ENCODE measurements around the gene MSH3. TPM values are rescaled to one million over a fixed set of nuclear protein-coding genes. Genes with fewer than 3 reads are reported as not detected.

MSH3 gene
- polyA plus RNA-seq, 2 of the 4 experiments (the other 2 are of a cell fraction) = 9.3 to 13.1 TPM

DNA sequence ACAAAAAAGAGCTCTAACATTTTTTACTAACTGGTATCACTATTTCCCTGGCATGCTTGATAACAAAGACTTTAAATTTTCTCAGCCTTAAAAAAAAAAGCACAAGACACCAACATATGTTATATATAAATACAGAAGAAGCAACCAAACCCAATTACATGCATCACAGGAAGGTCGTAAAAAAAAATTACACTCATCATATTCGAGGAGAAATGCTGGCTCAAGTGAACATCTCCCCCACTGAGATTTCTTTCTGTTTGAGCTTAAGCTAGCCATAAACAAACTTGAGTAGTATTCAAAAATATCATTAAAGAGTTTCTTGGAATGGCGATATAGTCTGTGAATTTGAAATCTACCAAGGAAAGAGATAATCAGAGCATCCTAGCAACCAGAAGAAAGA, 7.5 kb upstream of the MSH3 start:
- H3K9me3 ChIP-seq = no peaks in the 10 kb centered on the region
- ATAC-seq = no peak
- H3K4me3 ChIP-seq = no peak overlapping the region
- no peaks in the 10 kb centered on the region for H3K4me1 ChIP-seq
- no peak overlapping the region for H3K27ac ChIP-seq
- no peak for FAIRE-seq
- CTCF ChIA-PET = interaction anchor here (1.0 kb wide), 1 partner anchor 8 kb away, joined by 3 read pairs; no protein-coding TSS in a partner anchor
- POLR2A ChIA-PET = no interaction called here
- DNase-seq (ENCODE audit: low read depth in 1 of 2, low spot score in 1 of 2) = no peak
- H3K4me2 ChIP-seq = no peak overlapping the region
- WGBS (ENCODE audit: missing lambda C conversion rate) = 77% methylated on average over 3 of the region's 3 CpGs
- TF ChIP-seq HOXB13 (CRISPR knock-in tag; IDR thresholded peaks at IDR 0.05; ENCODE audit: low read depth) (no peak), RFX5 (IDR thresholded peaks at IDR 0.05) (no peak), BHLHE40 (IDR thresholded peaks at IDR 0.05; ENCODE audit: low read depth, low read length) (no peak), RCOR1 (IDR thresholded peaks at IDR 0.05; ENCODE audit: low read depth, low read length) (no peak), RARB (CRISPR knock-in tag; IDR thresholded peaks at IDR 0.05) (no peak), EP300 (IDR thresholded peaks at IDR 0.05) (no peak), POLR2A (IDR thresholded peaks at IDR 0.05; ENCODE audit: low read length) (no peak), NPAS2 (CRISPR knock-in tag; IDR thresholded peaks at IDR 0.05; ENCODE audit: borderline replicate concordance) (no peak), EHF (CRISPR knock-in tag; IDR thresholded peaks at IDR 0.05) (no peak), CBX8 (IDR thresholded peaks at IDR 0.05) (no peak), RAD21 (conservative IDR thresholded peaks at IDR 0.05 in 1 of 2, IDR thresholded peaks at IDR 0.05 in 1 of 2) (no peak), JUNB (IDR thresholded peaks at IDR 0.05) (no peak), ZFP36 (IDR thresholded peaks at IDR 0.05; ENCODE audit: borderline replicate concordance, partially characterized antibody) (no peak)
- TF ChIP-seq, protein P1, sequence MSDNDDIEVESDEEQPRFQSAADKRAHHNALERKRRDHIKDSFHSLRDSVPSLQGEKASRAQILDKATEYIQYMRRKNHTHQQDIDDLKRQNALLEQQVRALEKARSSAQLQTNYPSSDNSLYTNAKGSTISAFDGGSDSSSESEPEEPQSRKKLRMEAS (IDR thresholded peaks at IDR 0.05) = no peak
- TF ChIP-seq, protein P2, sequence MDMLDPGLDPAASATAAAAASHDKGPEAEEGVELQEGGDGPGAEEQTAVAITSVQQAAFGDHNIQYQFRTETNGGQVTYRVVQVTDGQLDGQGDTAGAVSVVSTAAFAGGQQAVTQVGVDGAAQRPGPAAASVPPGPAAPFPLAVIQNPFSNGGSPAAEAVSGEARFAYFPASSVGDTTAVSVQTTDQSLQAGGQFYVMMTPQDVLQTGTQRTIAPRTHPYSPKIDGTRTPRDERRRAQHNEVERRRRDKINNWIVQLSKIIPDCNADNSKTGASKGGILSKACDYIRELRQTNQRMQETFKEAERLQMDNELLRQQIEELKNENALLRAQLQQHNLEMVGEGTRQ (IDR thresholded peaks at IDR 0.05) = no peak
- TF ChIP-seq, protein P3, sequence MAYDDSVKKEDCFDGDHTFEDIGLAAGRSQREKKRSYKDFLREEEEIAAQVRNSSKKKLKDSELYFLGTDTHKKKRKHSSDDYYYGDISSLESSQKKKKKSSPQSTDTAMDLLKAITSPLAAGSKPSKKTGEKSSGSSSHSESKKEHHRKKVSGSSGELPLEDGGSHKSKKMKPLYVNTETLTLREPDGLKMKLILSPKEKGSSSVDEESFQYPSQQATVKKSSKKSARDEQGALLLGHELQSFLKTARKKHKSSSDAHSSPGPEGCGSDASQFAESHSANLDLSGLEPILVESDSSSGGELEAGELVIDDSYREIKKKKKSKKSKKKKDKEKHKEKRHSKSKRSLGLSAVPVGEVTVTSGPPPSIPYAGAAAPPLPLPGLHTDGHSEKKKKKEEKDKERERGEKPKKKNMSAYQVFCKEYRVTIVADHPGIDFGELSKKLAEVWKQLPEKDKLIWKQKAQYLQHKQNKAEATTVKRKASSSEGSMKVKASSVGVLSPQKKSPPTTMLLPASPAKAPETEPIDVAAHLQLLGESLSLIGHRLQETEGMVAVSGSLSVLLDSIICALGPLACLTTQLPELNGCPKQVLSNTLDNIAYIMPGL (CRISPR knock-in tag; IDR thresholded peaks at IDR 0.05; ENCODE audit: borderline replicate concordance) = no peak

DNA sequence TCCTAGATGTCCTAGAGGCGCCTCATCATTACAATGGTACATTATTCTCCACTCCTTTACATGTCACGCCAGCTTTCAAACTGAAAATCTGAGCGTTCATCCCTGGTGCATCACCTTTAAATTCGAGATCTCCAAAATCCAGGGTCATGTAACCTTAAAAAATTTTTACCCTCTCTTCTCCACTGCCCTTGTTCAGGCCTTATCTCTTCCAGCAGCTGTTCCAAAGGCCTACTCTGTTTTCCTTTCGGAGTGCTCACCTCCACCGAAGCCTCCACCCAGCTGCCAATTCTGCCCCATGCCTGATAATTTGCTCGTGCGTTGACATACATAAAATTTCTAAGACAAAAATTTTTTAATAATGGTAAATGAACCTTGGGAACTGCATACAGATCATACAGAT, 950 bp upstream of the MSH3 start:
- Histone ChIP-seq H3K4me2 (peak overlapping the region; percentile 67), H3K4me1 (peaks cover 10% of the 10 kb centered on the region; the same call in 1 of the 3 replicates), H3K4me3 (peak overlapping the region; percentile 78), H3K9me3 (no peaks in the 10 kb centered on the region), H3K27ac (peak overlapping the region; percentile 96 to 98; a peak in 5 of 6 replicates)
- POLR2A ChIA-PET = no interaction called here
- DNase-seq (ENCODE audit: low read depth in 1 of 2, low spot score in 1 of 2) (no peak), FAIRE-seq (no peak), ATAC-seq (no peak)
- TF ChIP-seq, protein P4, sequence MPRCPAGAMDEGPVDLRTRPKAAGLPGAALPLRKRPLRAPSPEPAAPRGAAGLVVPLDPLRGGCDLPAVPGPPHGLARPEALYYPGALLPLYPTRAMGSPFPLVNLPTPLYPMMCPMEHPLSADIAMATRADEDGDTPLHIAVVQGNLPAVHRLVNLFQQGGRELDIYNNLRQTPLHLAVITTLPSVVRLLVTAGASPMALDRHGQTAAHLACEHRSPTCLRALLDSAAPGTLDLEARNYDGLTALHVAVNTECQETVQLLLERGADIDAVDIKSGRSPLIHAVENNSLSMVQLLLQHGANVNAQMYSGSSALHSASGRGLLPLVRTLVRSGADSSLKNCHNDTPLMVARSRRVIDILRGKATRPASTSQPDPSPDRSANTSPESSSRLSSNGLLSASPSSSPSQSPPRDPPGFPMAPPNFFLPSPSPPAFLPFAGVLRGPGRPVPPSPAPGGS (IDR thresholded peaks at IDR 0.05) = no peak
- no peak for TF ChIP-seq HOXA7 (CRISPR knock-in tag; IDR thresholded peaks at IDR 0.05)
- 39% methylated on average over 8 of the region's 8 CpGs for WGBS (ENCODE audit: missing lambda C conversion rate)
- CTCF ChIA-PET = no interaction called here

DNA sequence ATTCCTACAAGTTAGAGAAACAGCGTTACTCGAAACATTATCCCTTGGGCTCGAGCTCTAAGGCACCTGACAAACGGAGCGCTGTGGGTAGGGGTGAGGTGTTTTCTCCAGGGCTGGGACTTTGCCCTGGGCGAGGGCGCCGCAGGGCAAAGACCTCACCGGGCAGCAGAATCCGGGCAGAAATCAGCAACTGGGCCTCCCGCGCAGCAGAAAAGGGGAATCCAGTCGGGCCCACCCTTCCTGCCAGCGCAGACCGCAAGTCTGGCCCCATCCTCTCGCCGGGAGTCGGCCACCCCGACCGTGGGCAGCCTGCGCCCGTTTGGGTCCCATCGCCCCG, 430 bp upstream of the MSH3 start:
- ChIA-PET POLR2A (interaction anchor here (1.3 to 1.9 kb wide), 2 partner anchors 165 to 173 kb away, joined by 3 to 7 read pairs; no protein-coding TSS in a partner anchor), CTCF (no interaction called here)
- DNase-seq (ENCODE audit: low read depth in 1 of 2, low spot score in 1 of 2) = peak; percentile 6 to 25
- Histone ChIP-seq H3K4me1 (peaks cover 10% of the 10 kb centered on the region; the same call in 1 of the 3 replicates), H3K9me3 (no peaks in the 10 kb centered on the region), H3K4me2 (peak overlapping the region; percentile 67), H3K27ac (peak overlapping the region; percentile 96 to 98), H3K4me3 (peak overlapping the region; percentile 78)
- ATAC-seq = peak in 1 of 2 experiments; percentile 7; a peak in 3 of 6 replicates
- FAIRE-seq = no peak
- under 1% methylated on average over 12 of the region's 24 CpGs for WGBS (ENCODE audit: missing lambda C conversion rate)
- TF ChIP-seq HOXA7 (CRISPR knock-in tag; IDR thresholded peaks at IDR 0.05) = no peak
- no peak for TF ChIP-seq FOSB (CRISPR knock-in tag; IDR thresholded peaks at IDR 0.05)
- TF ChIP-seq, protein P5, sequence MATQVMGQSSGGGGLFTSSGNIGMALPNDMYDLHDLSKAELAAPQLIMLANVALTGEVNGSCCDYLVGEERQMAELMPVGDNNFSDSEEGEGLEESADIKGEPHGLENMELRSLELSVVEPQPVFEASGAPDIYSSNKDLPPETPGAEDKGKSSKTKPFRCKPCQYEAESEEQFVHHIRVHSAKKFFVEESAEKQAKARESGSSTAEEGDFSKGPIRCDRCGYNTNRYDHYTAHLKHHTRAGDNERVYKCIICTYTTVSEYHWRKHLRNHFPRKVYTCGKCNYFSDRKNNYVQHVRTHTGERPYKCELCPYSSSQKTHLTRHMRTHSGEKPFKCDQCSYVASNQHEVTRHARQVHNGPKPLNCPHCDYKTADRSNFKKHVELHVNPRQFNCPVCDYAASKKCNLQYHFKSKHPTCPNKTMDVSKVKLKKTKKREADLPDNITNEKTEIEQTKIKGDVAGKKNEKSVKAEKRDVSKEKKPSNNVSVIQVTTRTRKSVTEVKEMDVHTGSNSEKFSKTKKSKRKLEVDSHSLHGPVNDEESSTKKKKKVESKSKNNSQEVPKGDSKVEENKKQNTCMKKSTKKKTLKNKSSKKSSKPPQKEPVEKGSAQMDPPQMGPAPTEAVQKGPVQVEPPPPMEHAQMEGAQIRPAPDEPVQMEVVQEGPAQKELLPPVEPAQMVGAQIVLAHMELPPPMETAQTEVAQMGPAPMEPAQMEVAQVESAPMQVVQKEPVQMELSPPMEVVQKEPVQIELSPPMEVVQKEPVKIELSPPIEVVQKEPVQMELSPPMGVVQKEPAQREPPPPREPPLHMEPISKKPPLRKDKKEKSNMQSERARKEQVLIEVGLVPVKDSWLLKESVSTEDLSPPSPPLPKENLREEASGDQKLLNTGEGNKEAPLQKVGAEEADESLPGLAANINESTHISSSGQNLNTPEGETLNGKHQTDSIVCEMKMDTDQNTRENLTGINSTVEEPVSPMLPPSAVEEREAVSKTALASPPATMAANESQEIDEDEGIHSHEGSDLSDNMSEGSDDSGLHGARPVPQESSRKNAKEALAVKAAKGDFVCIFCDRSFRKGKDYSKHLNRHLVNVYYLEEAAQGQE (IDR thresholded peaks at IDR 0.05) = no peak
- TF ChIP-seq RFX5 (IDR thresholded peaks at IDR 0.05) = no peak
- no peak for TF ChIP-seq FOXS1 (CRISPR knock-in tag; IDR thresholded peaks at IDR 0.05)
- TF ChIP-seq, protein P6, sequence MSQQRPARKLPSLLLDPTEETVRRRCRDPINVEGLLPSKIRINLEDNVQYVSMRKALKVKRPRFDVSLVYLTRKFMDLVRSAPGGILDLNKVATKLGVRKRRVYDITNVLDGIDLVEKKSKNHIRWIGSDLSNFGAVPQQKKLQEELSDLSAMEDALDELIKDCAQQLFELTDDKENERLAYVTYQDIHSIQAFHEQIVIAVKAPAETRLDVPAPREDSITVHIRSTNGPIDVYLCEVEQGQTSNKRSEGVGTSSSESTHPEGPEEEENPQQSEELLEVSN (IDR thresholded peaks at IDR 0.05; ENCODE audit: borderline replicate concordance, low read depth) = no peak
- TF ChIP-seq EP300 (IDR thresholded peaks at IDR 0.05) = no peak
- TF ChIP-seq MAZ (IDR thresholded peaks at IDR 0.05; ENCODE audit: borderline replicate concordance, low read depth, low read length) = no peak
- TF ChIP-seq CHD4 (IDR thresholded peaks at IDR 0.05; ENCODE audit: borderline replicate concordance) = no peak
- no peak for TF ChIP-seq EHMT2 (IDR thresholded peaks at IDR 0.05; ENCODE audit: low read depth)
- TF ChIP-seq CBX2 (IDR thresholded peaks at IDR 0.05; ENCODE audit: borderline replicate concordance, low read depth) = no peak
